Lung (tissue), 12 donors: ENCODE results near the gene BRD9. TPM values are rescaled to one million over a fixed set of nuclear protein-coding genes. Genes with fewer than 3 reads are reported as not detected.

Source experiments
- ATAC-seq: fragments of 200-7000 bp; cut with Tn5 transposase; one replicate; pipeline ENCODE4 v1.9.1; 2020; ENCODE audit warnings: moderate number of reproducible peaks; ENCODE audit not compliant: insufficient read depth, low FRiP score
- DNase-seq, 3 donors: peaks; one replicate each; pipeline ENCODE4 v3.0.0-alpha.2; 2013 to 2017
- H3K27ac ChIP-seq, 2 donors: one replicate each; pipeline ENCODE4 v1.5.1; 2013; ENCODE audit warnings: mild to moderate bottlenecking in 2 of 2, moderate library complexity in 2 of 2, control low read depth in 1 of 2, inconsistent platforms in 1 of 2, low read depth in 1 of 2, low read length in 1 of 2
- H3K27me3 ChIP-seq, 3 donors: one replicate each; pipeline ENCODE4 v1.5.1; 2013; ENCODE audit warnings: low read length in 2 of 3; ENCODE audit not compliant: control insufficient read depth in 3 of 3, insufficient read depth in 3 of 3
- H3K36me3 ChIP-seq, 4 donors: one replicate each; pipeline ENCODE4 v1.5.1; 2013; ENCODE audit warnings: low read length in 4 of 4, mild to moderate bottlenecking in 1 of 4, moderate library complexity in 1 of 4; ENCODE audit not compliant: control insufficient read depth in 4 of 4, insufficient read depth in 4 of 4
- H3K4me1 ChIP-seq, 5 donors: one replicate each; pipeline ENCODE4 v1.5.1; 2013; ENCODE audit warnings: low read length in 5 of 5, mild to moderate bottlenecking in 2 of 5, moderate library complexity in 1 of 5; ENCODE audit not compliant: control insufficient read depth in 5 of 5, insufficient read depth in 5 of 5
- H3K4me3 ChIP-seq: one replicate; pipeline ENCODE4 v1.5.1; 2013; ENCODE audit warnings: mild to moderate bottlenecking, control low read depth, moderate library complexity
- H3K9ac ChIP-seq, 2 donors: one replicate each; pipeline ENCODE4 v1.5.1; 2013; ENCODE audit warnings: low read length in 2 of 2, control low read depth in 1 of 2; ENCODE audit not compliant: insufficient read depth in 1 of 2
- H3K9me3 ChIP-seq, 4 donors: one replicate each; pipeline ENCODE4 v1.5.1; 2013; ENCODE audit warnings: low read length in 3 of 4, mild to moderate bottlenecking in 1 of 4, moderate library complexity in 1 of 4; ENCODE audit not compliant: control insufficient read depth in 4 of 4, insufficient read depth in 3 of 4
- WGBS, 2 donors: extraction: QIAGEN DNeasy Blood & Tissue Kit; methylation state at CpG; one replicate each; pipeline ENCODE4 v1.1.7; 2013; 5-methylcytosine and 5-hydroxymethylcytosine counted together
- polyA plus RNA-seq, 2 donors: library from polyadenylated mRNA; stranded (reverse); fragments of 200-250 nt; gene quantifications; one replicate each; pipeline ENCODE4 v1.2.1, GENCODE V29; 2013
- total RNA-seq, 2 donors: library from RNA; depleted of rRNA in 1 of 2; stranded (reverse); fragments of >200 nt in 1 of 2; gene quantifications; one replicate each; pipeline ENCODE4 v1.2.1, GENCODE V29; 2014 to 2021
- TF ChIP-seq, protein P1 (sequence below): IDR thresholded peaks from 2 replicates; pipeline ENCODE4 v1.5.1; 2012; ENCODE audit warnings: mild to moderate bottlenecking; ENCODE audit errors: control extremely low read depth, extremely low read depth
- donor health status: control.
- donor health status: control.
- donor health status: Bipolar disorder and iron deficiency.
- donor health status: healthy.
- donor health status: DM: yes; HTN: yes; CAD: no.

BRD9 gene
- total and polyA plus RNA-seq, 4 donors = 24.3 to 69.7 (median 37.3) TPM

DNA sequence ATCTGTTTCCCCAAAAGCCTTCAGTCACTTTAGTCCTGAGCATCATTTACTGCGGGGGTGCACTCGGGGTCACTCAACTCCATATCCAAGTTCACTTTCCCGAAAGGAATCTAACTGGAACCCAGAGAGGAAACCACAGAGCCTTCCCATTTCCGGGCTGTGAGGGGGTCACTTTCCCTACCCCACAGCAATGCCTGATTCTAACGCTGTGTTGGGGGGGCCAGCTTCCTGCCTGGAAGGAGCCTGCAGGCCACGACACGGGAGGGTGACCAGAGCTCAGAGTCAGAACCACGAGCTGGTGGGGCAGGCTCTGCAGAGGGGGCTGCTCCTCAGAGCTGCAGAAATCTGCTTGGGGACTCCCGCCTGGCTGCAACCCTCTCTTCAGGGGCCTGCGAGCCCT is 20.3 kb downstream of the BRD9 start:
- Histone ChIP-seq H3K9me3 (peaks cover 0 to under 1% (median 0%) of the 10 kb centered on the region in 4 donors), H3K27ac (no peak overlapping the region), H3K9ac (no peak overlapping the region), H3K27me3 (no peaks in the 10 kb centered on the region), H3K4me1 (peaks cover 0 to 2% (median 0%) of the 10 kb centered on the region in 5 donors), H3K4me3 (no peak overlapping the region), H3K36me3 (peaks cover 40 to 71% (median 59%) of the 10 kb centered on the region in 4 donors)
- DNase-seq (no peak), ATAC-seq (no peak)
- TF ChIP-seq, protein P1, sequence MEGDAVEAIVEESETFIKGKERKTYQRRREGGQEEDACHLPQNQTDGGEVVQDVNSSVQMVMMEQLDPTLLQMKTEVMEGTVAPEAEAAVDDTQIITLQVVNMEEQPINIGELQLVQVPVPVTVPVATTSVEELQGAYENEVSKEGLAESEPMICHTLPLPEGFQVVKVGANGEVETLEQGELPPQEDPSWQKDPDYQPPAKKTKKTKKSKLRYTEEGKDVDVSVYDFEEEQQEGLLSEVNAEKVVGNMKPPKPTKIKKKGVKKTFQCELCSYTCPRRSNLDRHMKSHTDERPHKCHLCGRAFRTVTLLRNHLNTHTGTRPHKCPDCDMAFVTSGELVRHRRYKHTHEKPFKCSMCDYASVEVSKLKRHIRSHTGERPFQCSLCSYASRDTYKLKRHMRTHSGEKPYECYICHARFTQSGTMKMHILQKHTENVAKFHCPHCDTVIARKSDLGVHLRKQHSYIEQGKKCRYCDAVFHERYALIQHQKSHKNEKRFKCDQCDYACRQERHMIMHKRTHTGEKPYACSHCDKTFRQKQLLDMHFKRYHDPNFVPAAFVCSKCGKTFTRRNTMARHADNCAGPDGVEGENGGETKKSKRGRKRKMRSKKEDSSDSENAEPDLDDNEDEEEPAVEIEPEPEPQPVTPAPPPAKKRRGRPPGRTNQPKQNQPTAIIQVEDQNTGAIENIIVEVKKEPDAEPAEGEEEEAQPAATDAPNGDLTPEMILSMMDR = no peak
- 73 to 80% methylated on average over 10 of the region's 10 CpGs for WGBS, 2 donors

DNA sequence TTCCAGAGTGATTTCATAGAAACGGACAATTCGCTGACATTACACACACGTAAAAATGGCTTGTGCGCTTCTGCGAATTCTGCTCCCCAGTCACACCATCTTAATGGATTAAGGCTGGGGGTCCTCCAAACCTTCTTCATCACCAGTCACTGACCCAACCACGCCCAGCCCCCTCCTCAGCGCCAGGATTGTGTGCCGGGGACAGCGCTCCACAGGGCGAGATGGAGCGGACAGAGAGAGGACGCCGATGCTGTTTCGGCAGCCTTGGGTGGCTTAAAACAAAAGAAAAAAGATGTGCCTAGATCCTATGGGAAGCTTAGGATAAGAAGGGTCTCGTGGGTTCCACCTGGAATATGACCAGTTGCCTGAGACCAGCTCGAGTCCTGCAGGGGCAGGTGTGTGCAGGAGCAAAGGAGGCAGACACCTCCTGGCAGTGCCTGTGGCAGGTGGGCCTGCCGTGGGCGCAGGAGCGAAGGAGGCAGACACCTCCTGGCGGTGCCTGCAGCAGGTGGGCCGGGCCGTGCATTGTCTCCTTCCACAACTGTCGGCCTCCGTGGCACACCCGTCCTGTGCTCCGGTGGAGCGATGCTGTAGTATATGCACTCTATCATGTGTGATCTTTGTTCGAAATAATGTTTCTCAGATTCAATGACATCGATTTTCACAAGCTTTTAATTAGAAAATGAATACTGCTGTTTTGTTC is 20.9 kb downstream of the BRD9 start:
- Histone ChIP-seq H3K4me1 (peaks cover 0 to 2% (median 0%) of the 10 kb centered on the region in 5 donors), H3K27ac (no peak overlapping the region), H3K9me3 (peaks cover 0 to 3% (median 0%) of the 10 kb centered on the region in 4 donors), H3K9ac (no peak overlapping the region), H3K36me3 (peaks cover 46 to 74% (median 60%) of the 10 kb centered on the region in 4 donors), H3K27me3 (no peaks in the 10 kb centered on the region), H3K4me3 (no peak overlapping the region)
- 92 to 94% methylated on average over 29 of the region's 29 CpGs for WGBS, 2 donors
- ATAC-seq = no peak
- TF ChIP-seq, protein P1 = no peak
- DNase-seq = no peak

- Histone ChIP-seq H3K4me1 (peaks cover 0 to 2% (median 0%) of the 10 kb centered on the region in 5 donors), H3K27ac (no peak overlapping the region), H3K9ac (no peak overlapping the region), H3K4me3 (no peak overlapping the region), H3K9me3 (peaks cover 0 to 3% (median 0%) of the 10 kb centered on the region in 4 donors), H3K27me3 (no peaks in the 10 kb centered on the region), H3K36me3 (peaks cover 46 to 72% (median 60%) of the 10 kb centered on the region in 4 donors)
- no peak for DNase-seq
- TF ChIP-seq, protein P1 = no peak
- WGBS, 2 donors = 98% methylated on average over 5 of the region's 5 CpGs
- no peak for ATAC-seq
Observed at GRCh38 chr5:870956-871355, 21.6 kb downstream of the BRD9 start.
